NCI-H1105 (cell line): ENCODE measurements around the gene IDH3G.

Experiments used
- DNase-seq: peaks from one replicate; lab custom pipeline; 2025; lab: John Stamatoyannopoulos, UW

The IDH3G gene

DNA sequence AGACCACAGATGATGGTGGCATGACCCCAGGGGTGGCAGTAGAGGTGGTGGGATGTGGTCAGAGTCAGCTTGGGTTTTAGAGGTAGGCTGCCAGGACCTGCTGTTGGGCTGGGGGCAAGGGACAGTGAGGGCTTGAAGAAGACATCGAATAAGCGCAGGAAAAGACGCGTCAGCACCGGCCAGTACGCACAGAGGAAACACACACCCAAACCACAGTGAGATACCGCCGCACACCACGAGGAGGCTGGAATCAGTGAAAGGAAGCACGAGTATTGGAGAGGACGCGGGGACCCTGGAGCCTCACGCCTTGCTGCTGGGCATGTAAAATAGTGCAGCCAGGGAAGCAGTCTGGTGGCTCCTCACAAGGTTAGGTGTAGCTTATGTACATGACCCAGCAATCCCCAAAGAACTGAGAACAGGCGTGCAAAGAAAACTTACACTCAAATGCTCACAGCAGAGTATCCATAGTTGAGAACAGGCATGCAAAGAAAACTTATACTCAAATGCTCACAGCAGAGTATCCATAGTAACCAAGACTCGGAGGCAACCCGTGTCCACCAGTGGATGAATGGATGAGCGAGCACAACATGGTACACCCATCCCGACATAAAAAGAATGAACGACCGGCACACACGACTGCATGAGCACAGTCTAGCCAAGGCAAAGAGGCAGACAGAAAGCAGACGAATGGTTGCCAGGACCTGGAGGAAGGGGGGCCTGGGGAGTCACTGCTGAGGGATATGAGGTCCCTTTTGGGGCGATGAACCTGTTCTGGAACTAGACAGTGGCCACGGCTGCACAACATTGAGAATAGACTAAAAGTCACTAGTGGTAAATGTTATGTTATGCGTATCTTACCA lies 22.9 kb upstream of the IDH3G start:
- no peak for DNase-seq

DNA sequence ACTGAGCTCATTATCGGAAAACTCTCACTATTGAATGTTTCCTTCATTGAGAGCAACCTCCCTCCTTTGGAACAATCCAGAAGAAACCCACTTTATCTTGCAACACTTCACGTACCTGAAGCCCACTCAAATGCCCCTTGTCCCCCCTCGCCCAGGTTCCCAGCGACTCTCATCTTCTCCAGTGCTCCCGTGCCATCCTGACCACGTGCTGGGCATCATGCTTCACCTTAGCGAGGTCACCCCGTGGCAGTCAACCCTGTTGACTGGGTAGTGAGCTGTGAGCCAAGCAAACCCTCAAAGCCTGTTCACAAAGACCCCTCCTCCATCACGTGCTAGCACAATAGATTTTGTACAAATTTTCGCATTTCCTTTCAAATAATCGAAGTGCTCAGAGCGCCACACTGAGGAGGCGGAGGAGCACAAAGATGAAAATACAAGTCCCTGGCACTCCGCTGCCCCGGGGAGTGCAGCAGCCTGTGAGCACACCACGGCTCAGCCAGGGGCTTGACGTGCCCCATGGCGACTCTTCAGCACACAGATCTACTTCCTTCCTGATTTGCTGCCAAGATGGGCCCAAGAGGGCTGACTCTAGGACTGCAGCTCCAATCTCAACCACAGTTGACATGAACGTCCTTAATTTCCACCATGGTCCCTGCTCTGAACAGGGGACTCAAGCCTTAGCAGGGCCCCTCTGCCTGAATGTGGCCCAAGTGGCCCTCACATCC lies 20.6 kb upstream of the IDH3G start:
- no peak for DNase-seq

DNA sequence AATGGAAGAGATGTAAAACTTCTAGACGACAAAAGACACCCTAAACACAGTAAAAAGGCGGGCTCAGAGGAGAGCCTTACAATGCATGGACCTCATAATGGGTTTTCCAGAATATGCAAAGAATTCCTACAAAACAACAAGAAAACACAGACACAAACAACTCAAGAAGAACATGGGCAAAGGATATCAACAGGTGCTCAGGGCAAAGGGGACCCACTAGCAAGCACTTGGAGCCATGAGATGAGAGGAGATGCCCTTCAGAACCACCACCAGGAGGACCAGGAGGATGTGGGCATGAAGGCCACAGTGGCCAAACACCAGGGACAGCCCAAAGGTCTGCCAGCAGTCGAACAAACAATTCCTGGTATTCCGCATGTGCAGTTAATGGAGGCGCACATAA lies 19.0 kb upstream of the IDH3G start:
- no peak for DNase-seq

DNA sequence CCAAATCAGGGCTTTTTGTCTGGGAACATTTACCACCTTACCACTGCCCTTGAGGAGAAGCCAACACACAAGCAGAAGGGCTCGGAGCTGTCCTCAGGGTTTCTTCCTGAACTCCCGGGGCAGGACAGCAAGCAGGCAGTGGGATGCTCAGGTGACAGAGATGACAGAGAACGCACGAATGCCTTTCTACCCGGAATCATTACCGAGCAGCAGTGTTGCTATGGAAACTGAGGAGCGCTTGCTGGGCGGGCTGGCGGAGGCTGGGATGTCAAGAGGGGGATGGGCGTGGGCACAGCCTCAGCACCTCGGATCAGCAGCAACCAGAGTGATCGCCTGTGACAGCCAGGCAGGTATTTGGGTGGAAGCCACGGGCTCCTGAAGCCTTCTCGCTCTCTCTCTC lies 18.0 kb upstream of the IDH3G start:
- DNase-seq, result no peak

DNA sequence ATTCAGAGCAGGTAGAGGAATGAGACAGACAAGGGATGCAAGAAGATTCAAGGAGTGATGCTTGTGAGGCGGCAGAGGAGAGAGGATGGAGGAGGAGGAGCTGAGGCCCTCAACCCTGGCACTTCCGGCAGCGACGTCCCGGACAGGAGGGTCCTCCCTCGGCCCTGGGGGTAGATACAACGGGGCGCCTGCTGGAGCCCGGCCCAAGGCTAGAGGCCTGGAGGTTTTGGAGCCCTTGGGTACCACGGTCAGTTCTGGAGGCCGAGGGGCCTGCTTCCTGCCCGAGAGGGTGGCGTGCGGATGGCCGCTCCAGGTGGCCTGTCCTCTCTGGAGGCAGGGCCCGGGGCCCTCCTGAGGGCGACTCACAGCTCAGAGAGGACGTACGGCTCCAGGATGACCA lies 13.8 kb upstream of the IDH3G start:
- no peak for DNase-seq

DNA sequence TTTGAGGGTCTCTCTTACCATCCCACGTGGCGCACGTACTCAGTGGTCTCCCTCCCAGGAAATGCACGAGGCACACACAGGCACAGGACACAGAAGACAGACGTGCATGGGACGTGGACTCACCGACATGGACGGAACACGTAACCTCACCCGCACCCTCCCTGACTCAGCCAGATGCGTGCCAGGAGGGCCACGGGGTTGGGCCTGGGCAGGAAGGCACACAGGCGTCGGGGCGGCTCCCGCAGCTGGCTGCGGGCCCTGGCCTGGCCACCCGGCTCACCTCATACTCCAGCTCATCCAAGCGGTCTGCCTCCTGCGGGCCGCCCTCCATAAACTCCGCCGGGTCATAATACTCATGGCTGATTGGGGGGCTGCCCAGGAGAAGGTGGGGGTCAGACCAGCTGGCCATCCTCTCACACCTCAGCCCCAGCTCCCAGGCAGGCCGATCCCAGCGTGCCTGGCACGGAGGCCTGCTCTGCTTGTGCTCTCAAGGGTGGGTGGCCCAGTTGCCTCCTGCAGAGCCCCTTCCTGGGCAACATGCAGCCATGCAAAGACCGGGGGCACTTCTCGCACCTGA lies 12.9 kb upstream of the IDH3G start:
- no peak for DNase-seq

DNA sequence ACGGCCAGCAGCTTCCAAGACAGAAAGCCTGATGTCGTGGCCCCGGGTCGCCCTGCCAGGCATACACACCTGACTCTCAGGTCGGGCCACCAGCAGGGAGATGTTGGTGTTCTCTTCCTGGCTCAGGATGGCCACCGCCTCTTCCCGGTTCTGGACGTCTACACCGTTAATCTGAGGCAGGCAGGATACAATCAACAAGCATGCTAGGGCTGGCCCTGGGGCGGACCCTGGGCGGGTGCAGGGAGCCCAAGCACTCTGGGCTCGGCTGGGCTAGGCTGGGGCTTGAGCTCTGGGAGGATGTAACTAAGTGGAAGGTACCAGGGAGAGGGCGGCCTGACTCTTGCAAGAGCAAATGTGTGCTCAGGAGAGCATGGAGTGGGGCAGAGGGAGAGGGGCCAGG lies 11.3 kb upstream of the IDH3G start:
- DNase-seq, result no peak

DNA sequence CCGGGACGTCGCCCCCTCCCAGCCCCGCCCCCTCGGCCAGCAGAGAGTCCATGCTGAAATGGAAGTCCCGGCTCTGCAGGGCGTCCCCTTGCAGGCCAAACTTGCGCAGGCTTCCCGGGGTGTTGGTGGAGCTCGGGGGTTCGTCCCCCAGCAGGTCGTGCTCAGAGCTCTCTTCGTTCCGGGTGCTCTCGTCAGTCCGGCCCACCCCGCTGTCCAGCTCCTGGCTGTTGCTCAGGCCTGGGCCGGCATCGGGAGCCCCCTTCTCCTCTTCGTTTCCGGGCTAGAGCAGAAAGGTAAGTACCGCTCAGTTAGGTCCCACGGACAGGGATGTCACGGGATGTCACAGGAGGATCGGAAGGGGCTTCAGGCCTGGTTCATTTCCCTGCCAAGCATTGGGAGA lies 10.4 kb upstream of the IDH3G start:
- no peak for DNase-seq

DNA sequence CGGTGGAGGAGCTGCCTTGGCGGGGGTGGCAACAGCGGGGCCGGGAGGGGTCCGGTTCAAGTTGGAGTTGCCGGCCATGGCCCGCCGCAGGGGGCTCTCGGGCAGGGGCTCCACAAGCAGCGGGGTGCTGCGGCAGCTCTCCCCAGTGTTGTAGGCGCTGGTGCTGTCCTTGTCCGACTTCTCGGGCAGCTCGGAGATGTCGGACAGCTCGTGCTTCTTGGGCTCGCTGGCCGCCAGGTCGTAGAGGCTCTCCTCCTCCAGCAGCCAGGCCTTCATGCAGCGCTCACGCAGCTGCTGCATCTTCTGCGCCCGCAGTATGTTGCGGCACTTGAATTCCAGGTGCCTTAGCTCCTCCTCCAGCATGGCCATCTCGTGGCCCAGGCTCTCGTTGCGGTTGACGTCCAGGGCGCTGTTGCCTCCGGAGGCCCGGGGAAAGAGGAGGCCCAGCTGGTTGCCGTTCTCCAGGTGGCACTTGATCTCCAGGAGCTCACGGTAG lies 10.0 kb upstream of the IDH3G start:
- DNase-seq, result no peak

DNA sequence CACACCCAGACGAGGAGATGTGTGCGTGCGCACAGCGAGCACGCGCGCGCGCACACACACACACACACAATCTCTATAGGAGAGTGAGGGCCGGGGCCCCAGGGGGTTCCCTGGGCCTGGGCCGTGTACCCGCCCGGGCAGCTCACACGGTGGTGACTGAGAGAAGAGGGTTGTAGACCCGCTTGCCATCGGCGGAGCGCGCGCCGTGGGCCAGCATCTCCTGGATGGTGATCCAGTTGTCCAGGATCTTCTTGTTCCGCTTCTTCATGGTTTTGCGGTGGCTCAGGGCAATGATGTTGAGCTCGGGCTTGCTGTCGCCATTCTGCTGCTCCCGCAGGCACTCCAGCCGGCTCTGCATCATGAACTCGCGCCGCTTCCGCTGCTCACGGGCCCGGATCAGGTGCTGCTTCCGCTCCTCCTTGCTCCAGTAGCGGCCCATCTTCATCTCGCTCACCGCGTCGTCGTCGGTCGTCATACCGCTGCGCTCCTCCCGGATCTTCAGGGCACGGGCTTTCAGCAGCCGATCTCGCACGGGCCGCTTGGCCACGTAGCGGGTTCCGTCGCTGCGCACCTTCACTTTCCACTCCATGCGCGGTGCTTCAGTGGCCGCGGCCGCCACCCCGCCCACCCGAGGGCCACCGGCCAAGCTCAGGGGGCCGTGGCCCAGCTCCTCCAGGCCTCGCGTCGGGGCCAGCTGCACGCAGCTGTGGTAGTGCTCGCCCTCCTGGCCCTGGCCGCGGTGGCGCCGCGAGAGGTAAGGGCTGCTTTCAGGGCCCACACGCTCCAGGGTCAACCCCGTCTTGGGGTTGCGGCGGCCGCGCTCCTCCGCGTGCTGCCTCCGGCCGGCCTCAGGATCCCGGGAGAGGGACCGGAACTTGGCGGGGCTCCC lies 9.3 kb upstream of the IDH3G start:
- DNase-seq, result no peak

DNA sequence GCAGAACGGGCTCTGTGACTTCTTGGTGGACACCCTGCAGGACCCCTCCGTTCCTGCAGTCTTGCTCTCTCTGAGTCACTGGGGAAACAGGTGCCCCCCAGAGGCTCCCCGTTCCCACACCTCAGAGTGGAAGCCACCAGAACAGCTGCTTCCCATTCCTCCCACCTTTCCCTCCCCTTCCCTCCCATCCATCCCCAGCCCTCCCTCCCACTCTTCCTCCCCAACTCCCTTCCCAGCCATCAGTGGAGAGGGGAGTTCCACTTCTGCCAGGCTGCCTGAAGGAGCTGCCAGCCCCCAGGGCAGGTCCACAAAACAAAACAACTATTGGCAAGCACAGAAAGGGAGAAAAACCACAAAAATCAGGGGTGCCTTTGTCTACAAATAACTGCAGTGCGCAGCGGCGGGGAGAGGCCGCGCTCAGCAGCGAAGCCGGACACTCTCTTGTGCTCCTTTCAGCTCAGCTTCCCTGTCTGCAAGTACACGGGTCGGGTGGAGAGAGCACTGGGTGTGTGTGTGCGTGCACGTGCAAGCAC lies 8.4 kb upstream of the IDH3G start:
- no peak for DNase-seq

DNA sequence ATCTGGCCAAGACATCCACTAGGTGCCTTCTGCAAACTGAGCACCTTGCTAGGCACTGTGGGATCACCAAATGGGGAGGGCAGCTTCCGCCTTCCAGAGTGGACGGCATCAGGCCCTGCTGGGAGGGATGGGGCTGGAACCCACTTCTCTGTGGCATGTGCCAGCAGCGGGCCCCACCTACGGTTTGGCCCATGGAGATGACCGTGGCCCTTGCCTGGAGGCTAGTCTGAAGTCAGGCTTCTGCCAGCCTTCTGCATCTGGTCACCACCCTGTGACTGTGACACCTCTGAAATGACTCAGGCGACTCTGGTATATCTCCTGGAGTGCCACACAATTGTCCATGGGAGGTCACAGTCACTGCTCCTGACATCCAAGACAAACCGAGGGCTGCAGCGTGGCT lies 7.5 kb upstream of the IDH3G start:
- DNase-seq, result no peak

DNA sequence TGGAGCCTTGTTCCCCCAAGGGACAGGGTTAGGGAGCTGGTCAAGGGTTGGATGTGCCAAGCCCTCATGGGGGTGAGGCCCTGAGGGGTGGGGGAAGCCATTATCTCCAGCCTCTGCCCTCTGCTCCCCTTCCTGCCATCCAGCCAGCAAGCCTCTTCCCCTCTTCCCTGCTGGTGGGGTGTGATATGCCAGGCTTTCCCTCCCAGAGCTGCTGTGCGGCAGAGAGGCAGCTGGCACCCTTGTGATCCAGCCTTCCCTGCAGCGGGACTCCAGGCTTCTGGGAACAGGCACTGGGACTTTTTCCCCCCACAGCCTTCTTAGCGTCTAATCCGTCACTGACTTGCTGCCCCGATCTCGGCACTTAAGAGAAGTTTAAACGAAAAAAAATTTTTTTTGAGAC lies 6.6 kb upstream of the IDH3G start:
- DNase-seq, result no peak

DNA sequence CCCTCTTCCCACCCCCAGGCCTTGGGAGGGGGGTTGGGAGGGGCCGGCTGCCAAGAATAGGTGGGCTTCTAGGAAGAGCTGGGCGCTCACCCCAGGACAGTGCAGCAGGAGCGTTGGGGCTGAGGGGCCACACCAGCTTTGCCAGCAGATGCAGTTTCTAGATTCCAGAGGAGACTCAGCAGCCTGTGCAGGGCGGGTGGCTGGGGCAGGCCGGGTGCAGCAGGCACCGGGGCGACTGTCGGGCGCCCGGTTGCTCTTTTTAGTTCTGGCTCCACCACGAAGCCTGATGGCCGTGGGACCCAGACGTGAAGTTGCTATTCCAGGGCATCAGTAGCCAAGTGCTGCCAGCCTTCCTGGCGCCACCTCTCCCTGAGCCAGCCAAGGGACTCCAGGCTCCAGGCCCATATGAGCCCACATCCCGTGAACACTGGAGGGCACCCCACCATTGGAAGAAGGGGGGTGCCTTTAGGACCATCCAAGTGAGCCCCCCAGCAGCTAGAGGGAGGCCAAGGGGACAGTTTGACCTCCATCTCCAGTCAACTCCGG lies 6.1 kb upstream of the IDH3G start:
- DNase-seq, result no peak

DNA sequence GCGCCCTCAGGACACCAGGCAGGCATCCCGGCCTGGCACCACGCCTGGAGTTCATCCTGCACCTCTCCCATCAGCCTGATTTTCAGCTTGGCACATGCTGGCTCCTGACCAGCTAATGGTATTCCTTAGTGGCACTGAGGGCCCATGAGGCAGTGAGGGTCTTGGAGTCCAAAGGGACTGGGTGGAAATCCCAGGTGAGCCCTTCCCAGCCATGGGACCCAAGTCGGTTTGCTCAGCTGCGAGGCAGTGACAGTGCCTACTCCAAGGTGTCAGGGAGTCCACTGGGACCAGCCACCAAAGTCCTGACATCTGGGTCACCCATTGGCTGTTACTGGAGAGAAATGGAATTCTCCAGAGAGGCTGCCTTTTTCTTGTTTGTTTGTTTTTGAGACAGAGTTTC lies 5.2 kb upstream of the IDH3G start:
- no peak for DNase-seq

DNA sequence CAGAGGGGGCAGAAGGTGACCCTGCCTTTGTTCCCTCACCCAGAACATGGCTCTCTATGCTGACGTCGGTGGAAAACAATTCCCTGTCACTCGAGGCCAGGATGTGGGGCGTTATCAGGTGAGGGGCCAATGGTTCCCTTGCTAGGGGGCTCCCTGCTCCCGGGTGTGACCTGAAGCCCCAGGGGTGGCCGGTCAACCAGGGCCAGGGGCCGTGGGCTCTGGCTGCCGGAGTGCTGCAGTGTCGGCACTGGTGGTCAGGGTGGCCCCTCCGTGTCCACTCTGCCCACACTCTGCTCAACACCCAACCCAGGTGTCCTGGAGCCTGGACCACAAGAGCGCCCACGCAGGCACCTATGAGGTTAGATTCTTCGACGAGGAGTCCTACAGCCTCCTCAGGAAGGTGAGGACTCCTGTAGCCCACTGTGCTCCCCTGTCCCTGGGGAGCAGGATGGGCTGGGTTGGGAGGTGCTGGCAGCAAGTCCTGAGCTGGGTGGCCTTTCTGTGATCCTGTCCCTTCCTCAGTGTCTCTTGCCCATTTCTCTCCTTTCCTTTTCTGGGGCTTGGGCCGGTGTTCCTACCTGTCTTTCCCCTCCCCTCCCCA lies 3.3 kb upstream of the IDH3G start:
- no peak for DNase-seq

DNA sequence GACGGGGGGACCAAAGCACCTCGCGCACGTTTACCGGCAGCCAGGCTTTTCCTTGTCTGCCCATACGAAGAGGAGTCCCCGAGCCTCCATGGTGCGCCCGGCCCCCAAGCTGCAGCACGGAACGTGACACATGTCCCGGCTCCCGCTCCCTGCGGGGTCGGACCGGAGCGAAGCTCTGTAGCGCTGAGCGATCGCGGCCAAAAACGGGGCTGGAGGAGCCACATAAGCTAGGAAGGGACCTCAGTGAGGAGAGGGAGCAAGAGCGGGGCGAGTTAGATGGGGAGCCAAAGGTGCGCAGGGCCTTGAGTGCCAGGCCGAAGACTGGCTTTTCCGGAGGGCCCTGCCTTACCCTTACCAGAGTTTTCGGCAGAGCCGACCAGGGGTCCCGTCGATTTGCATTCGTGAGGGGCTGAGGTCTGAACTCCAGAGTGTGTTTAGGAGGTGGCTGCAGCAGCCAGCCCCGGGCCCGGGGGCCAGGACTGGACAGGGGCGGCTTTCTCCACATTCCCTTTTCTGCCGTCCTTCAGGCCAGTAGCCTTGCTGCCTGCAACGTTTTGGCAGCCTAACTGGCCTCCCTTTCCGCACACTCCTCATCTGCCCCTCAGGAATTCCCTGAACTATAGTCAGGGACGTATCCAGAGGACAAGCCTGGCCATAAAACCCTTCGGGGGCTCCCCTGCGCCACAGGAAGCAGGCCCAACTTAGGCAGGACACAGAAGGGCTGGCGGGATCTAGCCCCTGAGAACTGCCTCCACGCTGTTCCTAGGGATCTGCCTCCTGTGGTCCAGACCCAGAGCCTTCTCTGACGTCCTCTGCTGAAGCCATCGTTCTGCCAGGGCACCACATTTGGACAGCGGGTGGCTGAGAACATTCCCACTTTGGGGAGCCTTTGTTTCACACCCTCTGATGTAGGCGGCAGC lies 982 bp upstream of the IDH3G start:
- DNase-seq, result no peak

DNA sequence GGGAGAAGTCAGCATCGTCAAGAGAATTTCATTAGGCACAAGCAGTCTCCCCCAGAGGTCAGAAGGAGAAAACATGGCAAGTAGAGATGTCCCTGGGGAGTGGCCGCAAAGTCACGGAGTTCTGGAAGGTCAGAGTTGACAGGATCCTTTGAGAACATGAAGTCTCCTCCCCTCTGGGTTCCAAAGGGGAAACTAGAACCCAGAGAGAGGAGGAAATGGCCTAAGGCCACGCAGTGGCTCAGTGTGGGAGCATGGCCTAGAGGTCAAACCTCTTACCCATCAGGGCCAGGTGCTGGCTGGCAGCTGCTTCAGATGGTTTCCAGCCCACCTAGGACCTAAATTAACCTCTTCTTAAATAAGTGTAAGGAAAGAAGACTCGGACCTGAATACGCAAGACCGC lies 884 bp downstream of the IDH3G start:
- no peak for DNase-seq

DNA sequence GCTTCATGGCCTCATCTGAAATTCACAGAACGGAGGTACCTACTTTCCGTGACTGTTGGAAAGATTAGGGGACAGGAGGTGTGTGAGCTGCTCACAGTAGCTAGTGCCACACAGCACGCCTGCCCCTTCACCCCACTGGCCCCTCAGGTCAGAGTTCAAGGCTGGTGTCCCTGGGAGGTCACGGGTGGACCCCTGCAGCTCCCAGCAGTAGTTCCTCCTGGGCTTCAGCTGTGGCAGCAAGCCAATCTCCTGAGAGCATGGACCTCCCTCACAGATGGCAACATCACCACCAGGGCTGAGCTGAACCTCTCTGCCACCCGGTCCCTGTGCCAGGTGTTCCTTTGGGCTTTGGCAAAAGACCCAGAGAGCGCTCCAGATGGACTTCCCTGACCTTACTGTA lies 1.8 kb downstream of the IDH3G start:
- DNase-seq, result no peak
